Kidney epithelial cell (primary cell): ENCODE measurements around the gene TJP3. TPM values are rescaled to one million over a fixed set of nuclear protein-coding genes. Genes with fewer than 3 reads are reported as not detected.

Experiments used
- DNase-seq: peaks from one replicate; pipeline ENCODE4 v3.0.0-alpha.2; 2010; ENCODE audit warnings: low read depth
- H3K27me3 ChIP-seq: 2 replicates; pipeline ENCODE4 v1.6.0; 2011; ENCODE audit warnings: low read length; ENCODE audit not compliant: control insufficient read depth, insufficient read depth
- H3K36me3 ChIP-seq: 2 replicates; pipeline ENCODE4 v1.5.1; 2011; ENCODE audit warnings: low read length; ENCODE audit not compliant: control insufficient read depth, insufficient read depth
- H3K4me3 ChIP-seq: 2 replicates; pipeline ENCODE4 v1.5.1; 2011; ENCODE audit warnings: low read depth, mild to moderate bottlenecking, control low read depth, low read length
- CTCF ChIP-seq: IDR thresholded peaks from 2 replicates; pipeline ENCODE4 v1.5.1; 2011; ENCODE audit warnings: mild to moderate bottlenecking, moderate library complexity, low read length, control low read depth, inconsistent platforms; ENCODE audit not compliant: insufficient read depth, poor library complexity, severe bottlenecking
- total RNA-seq: library from RNA; depleted of rRNA; stranded (reverse); fragments of >200 nt; gene quantifications from 2 replicates; pipeline ENCODE4 v1.2.3, GENCODE V29; 2015

Gene TJP3
- total RNA-seq, 1 donor from 2014 or later, result 1.7 TPM

- H3K36me3 ChIP-seq, result peaks cover 2% of the 10 kb centered on the region
- no peaks in the 10 kb centered on the region for H3K27me3 ChIP-seq
- peak overlapping the region; percentile 16 for H3K4me3 ChIP-seq
- DNase-seq, result no peak
- no peak for TF ChIP-seq CTCF
These were observed 20.1 kb upstream of the TJP3 start for GRCh38 chr19:3687774-3688706.

GRCh38 chr19:3690551-3691371 is 17.4 kb upstream of the TJP3 start:
- no peaks in the 10 kb centered on the region for H3K27me3 ChIP-seq
- no peaks in the 10 kb centered on the region for H3K36me3 ChIP-seq
- DNase-seq, result no peak
- no peak for TF ChIP-seq CTCF
- H3K4me3 ChIP-seq, result no peak overlapping the region

- Histone ChIP-seq H3K27me3 (no peaks in the 10 kb centered on the region), H3K36me3 (no peaks in the 10 kb centered on the region), H3K4me3 (no peak overlapping the region)
- TF ChIP-seq CTCF, result no peak
- no peak for DNase-seq
These were observed 16.8 kb upstream of the TJP3 start for GRCh38 chr19:3691372-3691716.

- no peak for DNase-seq
- Histone ChIP-seq H3K4me3 (no peak overlapping the region), H3K27me3 (no peaks in the 10 kb centered on the region), H3K36me3 (no peaks in the 10 kb centered on the region)
- TF ChIP-seq CTCF, result no peak
These were observed 16.5 kb upstream of the TJP3 start for GRCh38 chr19:3691726-3692125.

- Histone ChIP-seq H3K36me3 (no peaks in the 10 kb centered on the region), H3K4me3 (no peak overlapping the region), H3K27me3 (no peaks in the 10 kb centered on the region)
- no peak for DNase-seq
- TF ChIP-seq CTCF, result peak; percentile 68
These were observed 15.8 kb upstream of the TJP3 start for GRCh38 chr19:3692141-3693024.
